NK-92 treated with Interleukin-12 subunit alpha and Interleukin-12 subunit beta, amount 100 ng/mL, for 24 hours (cell line): ENCODE results near the gene MEIOB.
"Not testable (repeated sequence)": the region's sequence is repeated elsewhere in the genome, so short reads cannot be mapped to it uniquely, and the experiment has no call there.

Experiments used
- DNase-seq: peaks from one replicate; lab custom pipeline; 2025; lab: John Stamatoyannopoulos, UW

MEIOB gene, protein sequence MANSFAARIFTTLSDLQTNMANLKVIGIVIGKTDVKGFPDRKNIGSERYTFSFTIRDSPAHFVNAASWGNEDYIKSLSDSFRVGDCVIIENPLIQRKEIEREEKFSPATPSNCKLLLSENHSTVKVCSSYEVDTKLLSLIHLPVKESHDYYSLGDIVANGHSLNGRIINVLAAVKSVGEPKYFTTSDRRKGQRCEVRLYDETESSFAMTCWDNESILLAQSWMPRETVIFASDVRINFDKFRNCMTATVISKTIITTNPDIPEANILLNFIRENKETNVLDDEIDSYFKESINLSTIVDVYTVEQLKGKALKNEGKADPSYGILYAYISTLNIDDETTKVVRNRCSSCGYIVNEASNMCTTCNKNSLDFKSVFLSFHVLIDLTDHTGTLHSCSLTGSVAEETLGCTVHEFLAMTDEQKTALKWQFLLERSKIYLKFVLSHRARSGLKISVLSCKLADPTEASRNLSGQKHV

DNA sequence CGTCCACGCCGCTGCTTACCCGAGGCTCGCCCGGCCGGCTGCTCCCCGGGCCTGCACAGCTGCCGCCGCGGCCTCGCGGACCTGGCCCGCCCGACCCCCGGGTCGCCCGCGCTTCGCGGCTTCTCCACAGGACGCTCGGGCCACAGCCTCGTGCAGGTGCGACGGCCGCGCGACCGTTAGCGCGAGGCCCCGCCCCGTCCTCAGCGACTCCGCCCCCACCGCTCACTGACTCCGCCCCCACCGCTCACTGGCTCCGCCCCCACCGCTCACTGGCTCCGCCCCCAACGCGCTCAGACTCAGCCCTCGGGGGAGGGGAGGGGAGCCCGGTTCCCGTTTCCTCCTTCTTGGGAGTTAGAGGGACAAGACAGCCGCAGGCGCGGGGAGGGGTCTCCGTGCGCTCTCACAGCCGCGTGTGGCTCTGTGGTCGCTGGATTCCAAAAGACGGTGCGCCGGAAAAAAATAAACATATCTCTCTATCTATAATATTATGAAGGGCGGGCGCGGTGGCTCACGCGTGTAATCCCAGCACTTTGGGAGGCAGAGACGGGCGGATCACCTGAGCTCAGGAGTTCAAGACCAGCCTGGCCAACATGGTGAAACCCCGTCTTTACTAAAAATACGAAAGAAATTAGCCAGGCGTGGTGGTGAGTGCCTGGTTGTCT, at the start of gene MEIOB:
Gene MEIOB (minus strand): TSS at position 191 of the 662 bp plus-strand sequence. CDS start 3,989 bp downstream, outside the sequence.
- DNase-seq = no peak

DNA sequence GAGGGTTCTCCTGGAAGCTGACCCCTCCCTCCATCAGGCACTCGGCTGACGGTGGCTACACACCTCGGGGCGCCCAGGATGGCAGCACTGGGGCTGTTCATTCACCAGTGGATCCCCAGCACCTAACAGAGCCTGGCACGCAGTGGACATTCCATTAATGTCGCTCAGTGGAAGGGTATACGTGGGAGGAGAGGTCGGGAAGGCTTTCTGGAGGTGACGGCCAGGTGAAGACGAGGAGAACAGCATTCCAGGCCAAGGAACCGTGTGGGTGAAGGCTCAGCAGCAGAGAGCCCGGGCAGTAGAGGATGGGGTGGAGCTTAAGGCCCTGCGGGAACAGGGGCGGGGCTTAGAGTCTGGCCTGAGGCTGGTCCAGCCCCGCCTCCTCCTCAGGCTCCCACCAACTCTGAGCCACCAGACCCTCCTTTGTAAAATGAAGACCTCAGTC, 48.8 kb upstream of the MEIOB start:
- DNase-seq = no peak

DNA sequence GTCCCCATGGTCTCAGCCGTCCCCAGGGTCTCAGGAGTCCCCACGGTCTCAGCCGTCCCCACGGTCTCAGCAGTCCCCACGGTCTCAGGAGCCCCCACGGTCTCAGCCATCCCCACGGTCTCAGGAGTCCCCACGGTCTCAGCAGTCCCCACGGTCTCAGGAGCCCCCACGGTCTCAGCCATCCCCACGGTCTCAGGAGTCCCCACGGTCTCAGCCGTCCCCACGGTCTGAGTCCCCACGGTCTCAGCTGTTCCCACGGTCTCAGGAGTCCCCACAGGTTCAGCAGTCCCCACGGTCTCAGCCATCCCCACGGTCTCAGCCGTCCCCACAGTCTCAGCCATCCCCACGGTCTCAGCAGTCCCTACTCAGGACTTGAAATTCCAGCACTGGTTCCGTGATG, 48.2 kb upstream of the MEIOB start:
- not testable (repeated sequence) for DNase-seq

- no peak for DNase-seq
These were observed 47.5 kb upstream of the MEIOB start for GRCh38 chr16:1919327-1919998.

DNA sequence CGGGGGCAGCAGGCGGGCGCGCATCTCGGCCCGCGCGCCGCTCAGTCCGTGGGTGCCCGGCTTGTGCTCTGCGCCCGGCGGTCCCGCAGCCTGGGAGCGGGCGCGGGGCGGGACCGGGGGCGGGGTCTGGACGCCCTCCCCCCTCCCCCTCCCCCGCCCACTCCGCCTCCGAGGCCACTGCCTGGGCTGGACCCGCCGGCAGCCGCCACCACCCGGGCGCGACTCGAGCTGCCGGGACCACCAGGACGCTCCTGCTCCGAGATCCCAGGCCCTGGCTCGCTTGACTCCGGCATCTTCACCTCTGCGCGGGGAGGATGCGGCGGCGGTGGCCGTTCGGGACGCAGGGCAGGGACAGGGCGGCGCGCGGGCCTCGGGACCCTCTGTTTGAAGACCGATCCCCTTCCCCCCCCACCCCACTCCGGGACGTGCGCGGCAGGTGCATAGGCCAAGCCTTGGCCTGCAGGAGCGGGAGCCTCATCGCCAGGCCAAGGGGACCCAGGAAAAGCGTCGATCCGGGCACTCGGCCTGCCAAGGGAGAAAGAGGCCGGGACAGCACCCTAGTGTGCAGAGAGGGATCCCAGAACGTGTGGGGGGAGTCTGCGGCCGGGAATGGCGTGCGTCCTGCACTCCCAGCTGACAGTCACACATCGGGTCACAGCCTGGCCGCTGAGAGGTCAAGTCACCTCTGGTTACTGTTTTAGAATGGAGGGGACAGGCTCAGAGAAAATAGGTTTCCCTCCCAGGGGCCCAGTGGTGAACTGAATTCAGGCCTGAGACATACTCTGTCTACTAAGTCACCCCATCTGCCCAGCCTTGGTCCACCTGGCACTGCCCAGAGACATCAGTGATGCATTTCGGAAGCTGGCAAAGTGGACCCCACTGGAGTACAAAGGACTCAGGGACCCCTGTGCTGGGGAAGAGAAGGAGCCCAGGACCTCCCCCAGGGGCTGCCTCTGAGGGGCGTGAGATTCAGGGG, 46.7 kb upstream of the MEIOB start, which contains the start of gene HS3ST6:
Gene HS3ST6 (minus strand): TSS at position 65 of the 976 bp plus-strand sequence. CDS start 92 bp downstream, outside the sequence.
- no peak for DNase-seq

DNA sequence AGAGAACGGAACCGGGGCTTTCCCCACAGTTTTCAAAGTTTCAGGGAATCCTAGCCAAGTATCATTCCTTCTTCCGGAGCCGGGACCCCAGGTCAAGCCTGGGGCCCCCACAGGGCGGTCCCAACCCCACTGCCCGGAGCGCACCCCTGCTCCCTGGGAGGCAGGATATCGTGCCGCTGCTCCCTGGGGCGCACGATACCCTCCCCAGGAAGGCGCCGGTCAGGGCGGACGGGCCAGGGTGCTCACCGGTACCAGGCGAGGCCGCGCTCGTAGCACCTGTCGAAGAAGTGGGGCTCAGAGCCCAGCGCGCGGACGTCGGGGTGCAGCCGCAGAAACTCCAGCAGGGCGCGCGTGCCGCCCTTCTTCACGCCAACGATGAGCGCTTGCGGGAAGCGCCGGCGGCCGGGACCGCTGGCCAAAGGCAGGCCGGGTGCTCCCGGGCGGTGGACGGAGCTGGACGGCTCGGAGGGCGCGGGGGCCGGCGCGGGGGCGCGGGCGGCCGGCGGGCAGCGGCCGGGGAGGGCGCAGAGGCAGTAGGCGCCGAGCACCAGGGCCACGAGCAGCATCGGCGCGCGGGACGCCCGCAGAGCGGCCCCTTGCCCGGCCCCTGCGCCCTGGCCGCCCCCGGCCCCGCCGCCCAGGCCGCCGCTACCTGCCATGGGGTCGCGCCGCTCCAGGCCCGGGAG, 45.8 kb upstream of the MEIOB start:
- no peak for DNase-seq

GRCh38 chr16:1917056-1917664, 45.2 kb upstream of the MEIOB start:
- DNase-seq = no peak

DNA sequence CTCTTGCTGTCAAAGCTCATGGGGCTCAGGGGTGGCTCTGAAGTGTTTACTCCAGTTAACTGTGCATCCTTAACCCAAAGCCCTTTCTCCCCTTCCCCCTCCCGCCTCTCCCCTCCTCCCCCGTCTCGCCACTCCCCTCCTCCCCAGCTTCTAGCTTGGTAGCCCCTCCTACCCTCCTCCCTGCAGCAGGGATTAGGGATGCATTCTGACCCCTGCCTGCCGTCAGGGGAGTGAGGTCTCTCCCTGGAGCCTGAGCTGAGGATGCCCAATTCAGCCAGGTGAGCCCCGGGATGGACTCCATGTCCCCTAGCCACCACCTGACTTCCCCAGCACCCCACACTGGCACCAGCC, 44.7 kb upstream of the MEIOB start:
- DNase-seq = no peak

GRCh38 chr16:1915732-1916639, 44.0 kb upstream of the MEIOB start:
- no peak for DNase-seq

- no peak for DNase-seq
These were observed 43.0 kb upstream of the MEIOB start for GRCh38 chr16:1914988-1915387.

DNA sequence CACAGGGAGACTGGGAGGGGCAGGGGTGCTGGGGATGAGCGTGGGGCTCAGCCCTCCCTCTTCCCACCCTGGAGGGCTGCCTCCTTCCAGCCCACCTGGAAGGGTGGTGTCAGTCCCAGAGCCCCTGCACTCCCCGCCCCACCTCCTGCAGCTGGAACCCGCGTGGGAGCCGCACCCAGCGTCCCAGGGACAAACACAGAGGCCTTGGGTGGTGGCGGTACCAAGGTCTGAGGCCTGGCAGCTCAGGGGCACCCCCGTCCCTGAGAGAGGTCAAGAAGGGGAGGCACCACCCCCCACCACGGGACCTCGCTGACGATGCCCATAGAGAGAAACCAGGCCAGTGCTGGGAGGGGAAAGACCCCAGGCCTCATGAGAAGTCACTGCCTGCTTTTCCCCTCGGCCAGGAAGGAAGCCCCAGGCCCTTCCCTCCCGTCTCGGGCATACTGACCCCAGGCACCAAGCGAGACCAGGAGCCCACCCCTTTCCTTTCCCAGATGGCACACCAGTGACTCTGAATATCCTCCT, 42.2 kb upstream of the MEIOB start:
- no peak for DNase-seq

DNA sequence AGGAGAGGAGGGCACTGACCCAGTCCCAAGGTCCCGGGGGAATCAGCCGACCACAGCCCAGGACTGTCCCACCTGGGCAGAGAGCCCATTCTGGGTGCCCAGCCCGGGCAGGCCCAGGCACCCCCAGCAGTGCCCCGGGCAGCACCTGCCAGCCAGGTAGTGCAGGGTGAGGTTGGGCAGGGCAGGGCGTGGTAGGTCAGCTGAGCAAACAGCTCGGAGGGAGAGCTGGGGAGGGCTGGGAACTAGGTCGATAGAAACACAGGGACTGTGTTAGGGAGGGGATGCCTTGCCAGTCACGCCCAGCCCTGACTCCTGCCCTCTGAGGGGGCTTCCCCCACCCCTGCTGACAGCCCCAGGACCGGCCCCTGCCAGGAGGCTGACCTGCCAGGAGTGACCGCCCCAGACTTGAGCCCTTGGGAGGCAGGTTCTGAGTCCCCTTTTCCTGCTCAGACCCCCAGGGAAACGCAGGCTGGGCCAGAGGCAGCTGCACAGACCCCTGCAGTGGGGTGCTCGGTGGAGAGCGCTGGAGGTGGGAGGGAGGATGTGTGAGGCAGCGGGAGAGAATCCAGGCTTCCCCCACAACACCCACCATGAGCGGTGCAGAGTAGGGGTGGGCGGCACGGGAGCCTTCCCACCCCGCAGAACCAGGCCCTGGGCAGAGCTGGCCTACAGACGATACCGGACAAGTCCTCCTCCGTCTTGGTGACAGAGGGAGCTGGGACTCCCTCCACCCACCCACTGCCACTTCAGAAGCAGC, 41.5 kb upstream of the MEIOB start:
- no peak for DNase-seq

- no peak for DNase-seq
These were observed 40.2 kb upstream of the MEIOB start for GRCh38 chr16:1912215-1912543.

GRCh38 chr16:1911467-1912214, 39.7 kb upstream of the MEIOB start:
- DNase-seq = no peak

DNA sequence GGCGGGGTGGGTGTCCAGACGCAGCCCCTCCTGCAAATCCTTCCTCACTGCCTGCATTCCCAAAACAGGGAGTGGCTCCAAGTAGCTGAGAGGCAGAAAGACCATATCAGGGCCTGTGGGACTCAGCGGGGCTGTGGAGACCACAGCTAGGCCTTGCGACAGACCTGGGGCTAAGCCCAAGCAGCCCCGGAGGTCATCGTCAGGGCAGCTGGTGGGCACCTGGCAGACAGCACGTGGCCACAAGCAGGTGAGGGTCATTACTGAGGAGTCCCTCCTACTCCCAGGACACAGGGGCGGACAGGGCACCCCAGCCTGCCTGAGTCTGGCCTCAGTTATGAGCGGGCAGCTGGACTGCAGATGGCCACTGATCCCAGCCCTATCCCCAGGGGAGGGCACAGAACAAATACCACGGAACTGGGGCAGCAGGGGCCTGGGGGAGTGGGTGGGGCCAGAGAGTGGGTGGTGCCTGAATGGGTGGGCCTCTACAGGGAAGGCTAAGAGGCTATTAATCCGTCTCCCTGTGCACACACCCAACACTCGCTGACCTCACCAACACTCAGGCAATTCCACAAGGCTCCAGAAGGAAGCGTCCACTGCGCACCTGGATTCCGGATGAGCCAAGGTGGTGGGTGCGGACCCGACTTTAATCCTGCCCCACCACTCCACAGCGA, 37.7 kb upstream of the MEIOB start:
- no peak for DNase-seq

GRCh38 chr16:1908983-1909382, 37.0 kb upstream of the MEIOB start:
- DNase-seq = no peak

DNA sequence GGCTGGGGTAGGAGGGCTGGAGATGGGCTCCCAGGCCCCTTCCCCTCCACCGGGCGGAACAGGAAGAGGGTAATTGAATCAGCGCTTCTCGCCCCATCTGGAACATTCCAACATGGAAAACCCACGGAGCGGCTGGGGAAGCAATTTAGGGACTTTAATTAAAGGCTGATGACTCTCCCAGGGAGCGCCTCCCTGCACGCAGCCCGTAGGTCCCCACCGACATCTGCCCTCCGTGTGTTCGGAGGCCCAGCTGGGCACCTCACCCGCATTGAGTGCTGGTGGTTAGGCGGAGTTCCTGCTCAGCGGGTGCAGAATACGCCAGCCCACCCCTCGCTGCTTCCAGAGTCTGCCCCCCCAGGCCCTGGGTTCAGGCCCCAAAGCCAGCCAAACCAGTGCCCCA, 36.2 kb upstream of the MEIOB start:
- DNase-seq = no peak
